Transverse colon (tissue), 4 donors: ENCODE results near the gene ARL11.

Experiments used
- POLR2A ChIP-seq: fragments of 450-650 bp; IDR thresholded peaks from one replicate; pipeline ENCODE4 v1.6.1; 2016; ENCODE audit warnings: antibody characterized with exemption, mild to moderate bottlenecking, moderate library complexity
- POLR2AphosphoS5 ChIP-seq, 3 donors: sonication (generic); formaldehyde crosslinking; IDR thresholded peaks; one replicate each; pipeline ENCODE4 v1.6.1; 2016; ENCODE audit warnings: antibody characterized with exemption in 3 of 3
- TF ChIP-seq, protein P1 (sequence below), 5 experiments: fragments of 200-600 bp in 3 of 5; fragments of 450-650 bp in 2 of 5; sonication (generic) in 3 of 5; IDR thresholded peaks; 1 replicate in 2 of 5; 2 replicates in 3 of 5; pipeline ENCODE4 v1.5.1; 2016 to 2017; ENCODE audit warnings: antibody characterized with exemption in 5 of 5, inconsistent platforms in 3 of 5, mild to moderate bottlenecking in 2 of 5, moderate library complexity in 1 of 5

DNA sequence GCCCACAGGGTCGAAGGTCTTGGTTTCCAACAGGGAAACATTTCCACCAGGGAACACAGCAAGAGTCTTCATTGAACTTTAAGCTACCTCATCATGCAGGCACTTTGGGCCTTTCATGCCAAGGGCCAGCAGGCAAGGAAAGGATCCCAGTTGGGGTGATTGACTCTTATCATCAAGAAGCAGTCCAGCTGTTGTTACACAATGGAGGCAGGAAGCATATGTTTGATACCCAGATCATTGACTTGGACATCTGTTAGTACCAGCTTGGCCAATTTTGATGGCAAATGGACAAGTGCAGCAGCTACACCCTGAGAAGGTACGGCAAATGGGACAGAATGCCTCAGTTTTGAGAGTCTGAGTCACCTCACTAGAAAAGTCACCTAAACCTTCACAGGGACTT is 32.1 kb upstream of the ARL11 start:
- TF ChIP-seq, protein P1, sequence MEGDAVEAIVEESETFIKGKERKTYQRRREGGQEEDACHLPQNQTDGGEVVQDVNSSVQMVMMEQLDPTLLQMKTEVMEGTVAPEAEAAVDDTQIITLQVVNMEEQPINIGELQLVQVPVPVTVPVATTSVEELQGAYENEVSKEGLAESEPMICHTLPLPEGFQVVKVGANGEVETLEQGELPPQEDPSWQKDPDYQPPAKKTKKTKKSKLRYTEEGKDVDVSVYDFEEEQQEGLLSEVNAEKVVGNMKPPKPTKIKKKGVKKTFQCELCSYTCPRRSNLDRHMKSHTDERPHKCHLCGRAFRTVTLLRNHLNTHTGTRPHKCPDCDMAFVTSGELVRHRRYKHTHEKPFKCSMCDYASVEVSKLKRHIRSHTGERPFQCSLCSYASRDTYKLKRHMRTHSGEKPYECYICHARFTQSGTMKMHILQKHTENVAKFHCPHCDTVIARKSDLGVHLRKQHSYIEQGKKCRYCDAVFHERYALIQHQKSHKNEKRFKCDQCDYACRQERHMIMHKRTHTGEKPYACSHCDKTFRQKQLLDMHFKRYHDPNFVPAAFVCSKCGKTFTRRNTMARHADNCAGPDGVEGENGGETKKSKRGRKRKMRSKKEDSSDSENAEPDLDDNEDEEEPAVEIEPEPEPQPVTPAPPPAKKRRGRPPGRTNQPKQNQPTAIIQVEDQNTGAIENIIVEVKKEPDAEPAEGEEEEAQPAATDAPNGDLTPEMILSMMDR (IDR thresholded peaks at IDR 0.05), result no peak
- TF ChIP-seq POLR2A (no peak), POLR2AphosphoS5 (IDR thresholded peaks at IDR 0.05) (no peak)
